Esophagus mucosa (tissue), 1 donor: ENCODE data around the gene IFI6. TPM values are rescaled to one million over a fixed set of nuclear protein-coding genes. Genes with fewer than 3 reads are reported as not detected.

Source experiments
- ATAC-seq: fragments of 200-7000 bp; cut with Tn5 transposase; one replicate; pipeline ENCODE4 v1.9.1; 2020
- total RNA-seq: library from RNA; stranded (reverse); gene quantifications from one replicate; pipeline ENCODE4 v1.2.4, GENCODE V29; 2023
- donor health status: DM: yes; HTN: yes; CAD: no.

Gene IFI6
- total RNA-seq, 1 donor from 2014 or later, result 20.5 TPM

- ATAC-seq, result no peak
Observed at GRCh38 chr1:27669876-27670275, 2.1 kb downstream of the IFI6 start.

- ATAC-seq, result peak; percentile 57
Observed at GRCh38 chr1:27668808-27669723, 2.9 kb downstream of the IFI6 start.

- no peak for ATAC-seq
Observed at GRCh38 chr1:27668121-27668807, 3.7 kb downstream of the IFI6 start.

- ATAC-seq, result no peak
Observed at GRCh38 chr1:27666791-27667254, 5.2 kb downstream of the IFI6 start.

- no peak for ATAC-seq
Observed at GRCh38 chr1:27666294-27666693, 5.7 kb downstream of the IFI6 start.

- no peak for ATAC-seq
Observed at GRCh38 chr1:27665016-27665651, 6.9 kb downstream of the IFI6 start.

- ATAC-seq, result no peak
Observed at GRCh38 chr1:27664291-27664690, 7.7 kb downstream of the IFI6 start.

GRCh38 chr1:27662707-27663393 lies 9.1 kb downstream of the IFI6 start:
- peak; percentile 74 for ATAC-seq

GRCh38 chr1:27662261-27662660 lies 9.7 kb downstream of the IFI6 start:
- no peak for ATAC-seq

GRCh38 chr1:27661412-27662075 lies 10.4 kb downstream of the IFI6 start:
- no peak for ATAC-seq

- peak; percentile 13 for ATAC-seq
Observed at GRCh38 chr1:27660300-27660835, 11.6 kb downstream of the IFI6 start.

- ATAC-seq, result peak; percentile 79
Observed at GRCh38 chr1:27659497-27660299, 12.3 kb downstream of the IFI6 start.

- ATAC-seq, result peak; percentile 39
Observed at GRCh38 chr1:27658951-27659496, 13.0 kb downstream of the IFI6 start.

GRCh38 chr1:27656157-27656893 lies 15.7 kb downstream of the IFI6 start:
- ATAC-seq, result peak; percentile 46

- ATAC-seq, result no peak
Observed at GRCh38 chr1:27655151-27655937, 16.6 kb downstream of the IFI6 start.

- ATAC-seq, result no peak
Observed at GRCh38 chr1:27652111-27652864, 19.7 kb downstream of the IFI6 start.

GRCh38 chr1:27650539-27651175 lies 21.3 kb downstream of the IFI6 start:
- ATAC-seq, result no peak

- no peak for ATAC-seq
Observed at GRCh38 chr1:27650171-27650538, 21.8 kb downstream of the IFI6 start.
